ENCODE results near the gene MAGED1. TPM values are rescaled to one million over a fixed set of nuclear protein-coding genes. Genes with fewer than 3 reads are reported as not detected.

Gene MAGED1
- total and polyA plus RNA-seq, 12 donors, result 47.9 to 363 (median 265) TPM

DNA sequence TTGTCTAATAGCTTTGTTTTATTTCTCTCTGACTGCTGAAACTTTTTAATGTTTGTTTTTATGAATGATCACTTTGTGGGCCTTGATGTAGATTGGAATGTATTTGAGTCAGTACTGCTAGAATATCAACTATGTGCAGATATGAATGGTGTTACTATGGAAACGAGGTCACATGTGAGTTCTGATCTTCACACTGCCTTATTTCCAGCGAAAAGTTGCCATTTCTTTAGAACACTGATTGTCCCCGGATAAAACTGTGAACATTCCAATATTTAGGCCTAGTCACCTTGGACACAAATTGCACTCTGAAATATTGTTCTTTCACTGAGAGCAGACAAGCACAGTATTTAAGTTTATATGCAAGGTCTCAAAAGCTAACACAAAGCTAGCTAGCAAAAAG is 27.2 kb upstream of the MAGED1 start:
- no peak overlapping the region for H3K4me3 ChIP-seq
- no peaks in the 10 kb centered on the region for H3K36me3 ChIP-seq (replicated peaks in 1 of 2)
- no peaks in the 10 kb centered on the region for H3K9me3 ChIP-seq (replicated peaks in 1 of 3)
- no peak for DNase-seq
- H3K27me3 ChIP-seq, result no peaks in the 10 kb centered on the region
- no peak overlapping the region for H3K27ac ChIP-seq
- intact Hi-C loops (cut with DNase I), result no loop called here
- no peak for TF ChIP-seq POLR2A (IDR thresholded peaks at IDR 0.05)
- TF ChIP-seq, protein P1, sequence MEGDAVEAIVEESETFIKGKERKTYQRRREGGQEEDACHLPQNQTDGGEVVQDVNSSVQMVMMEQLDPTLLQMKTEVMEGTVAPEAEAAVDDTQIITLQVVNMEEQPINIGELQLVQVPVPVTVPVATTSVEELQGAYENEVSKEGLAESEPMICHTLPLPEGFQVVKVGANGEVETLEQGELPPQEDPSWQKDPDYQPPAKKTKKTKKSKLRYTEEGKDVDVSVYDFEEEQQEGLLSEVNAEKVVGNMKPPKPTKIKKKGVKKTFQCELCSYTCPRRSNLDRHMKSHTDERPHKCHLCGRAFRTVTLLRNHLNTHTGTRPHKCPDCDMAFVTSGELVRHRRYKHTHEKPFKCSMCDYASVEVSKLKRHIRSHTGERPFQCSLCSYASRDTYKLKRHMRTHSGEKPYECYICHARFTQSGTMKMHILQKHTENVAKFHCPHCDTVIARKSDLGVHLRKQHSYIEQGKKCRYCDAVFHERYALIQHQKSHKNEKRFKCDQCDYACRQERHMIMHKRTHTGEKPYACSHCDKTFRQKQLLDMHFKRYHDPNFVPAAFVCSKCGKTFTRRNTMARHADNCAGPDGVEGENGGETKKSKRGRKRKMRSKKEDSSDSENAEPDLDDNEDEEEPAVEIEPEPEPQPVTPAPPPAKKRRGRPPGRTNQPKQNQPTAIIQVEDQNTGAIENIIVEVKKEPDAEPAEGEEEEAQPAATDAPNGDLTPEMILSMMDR (IDR thresholded peaks at IDR 0.05), result no peak
- 44 to 58% (median 47%) methylated on average over 3 of the region's 3 CpGs for WGBS, 4 donors
- no peaks in the 10 kb centered on the region for H3K4me1 ChIP-seq (replicated peaks in 1 of 2)

DNA sequence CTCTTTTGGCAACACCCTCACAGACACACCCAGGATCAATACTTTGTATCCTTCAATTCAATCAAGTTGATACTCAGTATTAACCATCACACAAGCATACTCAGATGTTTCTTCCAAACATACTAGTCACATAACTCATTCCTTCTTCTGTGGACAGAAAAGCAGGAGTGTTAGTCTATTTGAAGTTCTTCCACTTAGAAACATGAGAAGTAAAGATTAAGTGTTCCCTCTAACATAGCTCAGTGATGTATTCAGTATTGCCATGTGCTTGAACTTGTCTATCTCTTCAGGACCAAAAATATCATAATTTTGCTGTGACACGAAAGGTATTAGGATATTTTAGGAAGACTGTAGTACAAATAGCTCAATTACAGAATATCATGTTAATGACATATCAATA is 25.8 kb upstream of the MAGED1 start:
- H3K27me3 ChIP-seq, result no peaks in the 10 kb centered on the region
- no peak overlapping the region for H3K27ac ChIP-seq
- intact Hi-C loops (cut with DNase I), result no loop called here
- H3K4me3 ChIP-seq, result no peak overlapping the region
- 60 to 98% (median 82%) methylated on average over 1 of the region's 1 CpG for WGBS, 4 donors
- no peak for DNase-seq
- no peaks in the 10 kb centered on the region for H3K9me3 ChIP-seq (replicated peaks in 1 of 3)
- H3K36me3 ChIP-seq (replicated peaks in 1 of 2), result no peaks in the 10 kb centered on the region
- no peaks in the 10 kb centered on the region for H3K4me1 ChIP-seq (replicated peaks in 1 of 2)
- TF ChIP-seq, protein P1 (IDR thresholded peaks at IDR 0.05), result no peak
- TF ChIP-seq POLR2A (IDR thresholded peaks at IDR 0.05), result no peak

DNA sequence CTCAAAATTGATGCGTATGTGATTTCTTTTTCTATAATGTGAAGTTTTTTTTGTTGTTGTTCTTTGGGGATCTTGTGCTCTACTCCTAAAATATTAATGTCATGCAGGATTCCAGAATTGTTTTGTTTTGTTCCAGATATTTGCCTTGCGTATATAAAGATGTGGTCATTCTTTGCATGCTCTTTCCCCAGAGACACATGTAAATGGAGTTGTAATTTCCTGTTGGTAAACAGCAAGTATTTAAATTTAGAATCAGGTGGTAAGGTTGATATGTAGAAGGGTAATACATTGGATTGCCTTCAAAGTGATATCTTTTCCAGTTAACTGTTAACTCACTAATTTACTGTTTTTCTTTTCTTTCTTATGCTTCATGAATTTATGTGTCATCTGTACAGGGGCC is 23.1 kb upstream of the MAGED1 start:
- WGBS, 4 donors, result 87 to 94% (median 90%) methylated on average over 2 of the region's 2 CpGs
- Histone ChIP-seq H3K27ac (no peak overlapping the region), H3K4me1 (replicated peaks in 1 of 2) (no peaks in the 10 kb centered on the region), H3K9me3 (replicated peaks in 1 of 3) (no peaks in the 10 kb centered on the region), H3K4me3 (no peak overlapping the region), H3K36me3 (replicated peaks in 1 of 2) (no peaks in the 10 kb centered on the region), H3K27me3 (no peaks in the 10 kb centered on the region)
- intact Hi-C loops (cut with DNase I), result no loop called here
- TF ChIP-seq, protein P1 (IDR thresholded peaks at IDR 0.05), result no peak
- no peak for TF ChIP-seq POLR2A (IDR thresholded peaks at IDR 0.05)
- no peak for DNase-seq

DNA sequence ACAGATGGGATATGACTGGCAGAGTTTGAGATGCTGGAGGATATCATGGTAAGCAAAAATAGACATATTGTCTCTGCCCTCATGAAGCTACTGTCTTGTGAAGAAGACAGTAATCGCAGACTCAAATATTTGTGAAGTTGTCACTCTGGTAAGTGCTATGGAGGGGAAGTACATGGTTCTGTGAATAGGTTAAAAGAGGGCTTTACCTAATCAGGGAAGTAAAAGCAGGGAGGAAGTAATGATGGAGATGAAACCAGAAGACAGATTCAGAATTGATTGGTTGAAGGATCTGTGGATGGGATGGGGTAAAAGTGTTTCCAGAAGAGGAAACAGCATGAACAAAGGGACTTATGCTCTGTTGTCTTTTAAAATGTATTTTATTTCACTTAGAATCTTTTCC is 19.3 kb upstream of the MAGED1 start:
- Histone ChIP-seq H3K27me3 (no peaks in the 10 kb centered on the region), H3K4me3 (no peak overlapping the region), H3K27ac (no peak overlapping the region), H3K36me3 (replicated peaks in 1 of 2) (no peaks in the 10 kb centered on the region), H3K9me3 (replicated peaks in 1 of 3) (no peaks in the 10 kb centered on the region), H3K4me1 (replicated peaks in 1 of 2) (no peaks in the 10 kb centered on the region)
- intact Hi-C loops (cut with DNase I), result no loop called here
- 88 to 100% (median 95%) methylated on average over 1 of the region's 1 CpG for WGBS, 4 donors
- TF ChIP-seq, protein P1 (IDR thresholded peaks at IDR 0.05), result no peak
- TF ChIP-seq POLR2A (IDR thresholded peaks at IDR 0.05), result no peak
- DNase-seq, result no peak
